BJ (cell line): ENCODE results near the gene SWI5. TPM values are rescaled to one million over a fixed set of nuclear protein-coding genes. Genes with fewer than 3 reads are reported as not detected.

Experiments used
- CTCF ChIA-PET: fragments of 350-600 bp; formaldehyde crosslinking; extraction: SDS; loops from one replicate; lab custom pipeline; 2021; ENCODE audit warnings: antibody characterized with exemption, inconsistent platforms; lab: Yijun Ruan, JAX
- POLR2A ChIA-PET: fragments of 300-600 bp; sonication (Branson Sonifier 250); formaldehyde crosslinking; extraction: SDS; loops from one replicate; lab custom pipeline; 2021; ENCODE audit warnings: antibody characterized with exemption; lab: Charles Lee
- DNase-seq: peaks from one replicate; pipeline ENCODE4 v3.0.0-alpha.2; 2011; ENCODE audit warnings: low read depth
- H3K27me3 ChIP-seq: 2 replicates; pipeline ENCODE4 v1.6.0; 2011; ENCODE audit warnings: low read length; ENCODE audit not compliant: control insufficient read depth, insufficient read depth
- H3K36me3 ChIP-seq: 2 replicates; pipeline ENCODE4 v1.5.1; 2011; ENCODE audit warnings: low read length; ENCODE audit not compliant: control insufficient read depth, insufficient read depth
- H3K4me3 ChIP-seq: 2 replicates; pipeline ENCODE4 v1.5.1; 2011; ENCODE audit warnings: low read depth, mild to moderate bottlenecking, control low read depth, low read length
- CTCF ChIP-seq: IDR thresholded peaks from 2 replicates; pipeline ENCODE4 v1.5.1; 2011; ENCODE audit warnings: low read depth, mild to moderate bottlenecking, control low read depth, inconsistent platforms, low read length, moderate library complexity; ENCODE audit not compliant: insufficient read depth
- polyA plus RNA-seq: library from polyadenylated mRNA; depleted of rRNA; stranded (reverse); fragments of >200 nt; gene quantifications from 2 replicates; pipeline ENCODE4 v1.2.3, GENCODE V29; 2011

SWI5 gene
- polyA plus RNA-seq, 1 experiment = 77.4 TPM

GRCh38 chr9:128296340-128297220 lies 20.5 kb downstream of the SWI5 start:
- DNase-seq = no peak
- ChIA-PET POLR2A (no interaction called here), CTCF (interaction anchor here (0.9 to 7.0 kb wide), 11 partner anchors 8 to 114 kb away, joined by 3 to 50 read pairs (median 15); partner anchors contain the start of gene URM1)
- Histone ChIP-seq H3K27me3 (no peaks in the 10 kb centered on the region), H3K36me3 (no peaks in the 10 kb centered on the region), H3K4me3 (no peak overlapping the region)
- TF ChIP-seq CTCF = no peak

- TF ChIP-seq CTCF = no peak
- ChIA-PET POLR2A (no interaction called here), CTCF (interaction anchor here (0.9 to 7.0 kb wide), 8 partner anchors 10 to 123 kb away, joined by 3 to 50 read pairs (median 16); partner anchors contain the start of gene CERCAM)
- Histone ChIP-seq H3K27me3 (no peaks in the 10 kb centered on the region), H3K36me3 (no peaks in the 10 kb centered on the region), H3K4me3 (no peak overlapping the region)
- no peak for DNase-seq
Observed at GRCh38 chr9:128297221-128297773, 21.2 kb downstream of the SWI5 start.

GRCh38 chr9:128298535-128299482 lies 22.7 kb downstream of the SWI5 start:
- ChIA-PET POLR2A (no interaction called here), CTCF (interaction anchor here (0.6 to 7.0 kb wide), 7 partner anchors 8 to 138 kb away, joined by 3 to 50 read pairs (median 3); no protein-coding TSS in a partner anchor)
- TF ChIP-seq CTCF = no peak
- Histone ChIP-seq H3K27me3 (no peaks in the 10 kb centered on the region), H3K4me3 (no peak overlapping the region), H3K36me3 (no peaks in the 10 kb centered on the region)
- no peak for DNase-seq

GRCh38 chr9:128304136-128304970 lies 28.3 kb downstream of the SWI5 start:
- H3K27me3 ChIP-seq = no peaks in the 10 kb centered on the region
- CTCF ChIA-PET = interaction anchor here (2.9 to 8.5 kb wide), 2 partner anchors 9 to 37 kb away, joined by 14 to 50 read pairs; no protein-coding TSS in a partner anchor
- H3K36me3 ChIP-seq = peaks cover 2% of the 10 kb centered on the region
- H3K4me3 ChIP-seq = no peak overlapping the region
- POLR2A ChIA-PET = no interaction called here
- TF ChIP-seq CTCF = no peak
- no peak for DNase-seq
